Panc1 (cell line): ENCODE measurements around the gene CD72. TPM values are rescaled to one million over a fixed set of nuclear protein-coding genes. Genes with fewer than 3 reads are reported as not detected.

Source experiments
- ATAC-seq: fragments of 200-7000 bp; cut with Tn5 transposase; 2 replicates; pipeline ENCODE4 v1.9.1; 2020; ENCODE audit warnings: mild to moderate bottlenecking, moderate library complexity
- BruUV-seq: library from RNA; stranded (reverse); fragments of 400-500 nt; replicated peaks from 2 replicates; lab custom pipeline; 2021; lab: Mats Ljungman, UMichigan
- CTCF ChIA-PET: fragments of 300-600 bp; sonication (Branson Sonifier 250); formaldehyde crosslinking; loops from one replicate; lab custom pipeline; 2022; ENCODE audit warnings: antibody characterized with exemption; lab: Charles Lee
- POLR2A ChIA-PET: fragments of 300-600 bp; sonication (Branson Sonifier 250); formaldehyde crosslinking; loops from one replicate; lab custom pipeline; 2022; ENCODE audit warnings: antibody characterized with exemption; lab: Charles Lee
- DNase-seq: peaks from one replicate; pipeline ENCODE4 v3.0.0-alpha.2; 2010; ENCODE audit warnings: low read depth, low spot score
- H3K27ac ChIP-seq: 2 replicates; pipeline ENCODE4 v1.5.1; 2011; ENCODE audit warnings: mild to moderate bottlenecking, low read length, inconsistent platforms
- H3K27me3 ChIP-seq: fragments of 200-500 bp; sonication (Bioruptor generic); 2 replicates; pipeline ENCODE4 v1.6.0; 2014; ENCODE audit warnings: low read length, inconsistent platforms; ENCODE audit not compliant: control insufficient read depth, insufficient read depth
- H3K36me3 ChIP-seq: fragments of 200-500 bp; sonication (Bioruptor generic); 2 replicates; pipeline ENCODE4 v1.5.1; 2014; ENCODE audit warnings: inconsistent platforms, mild to moderate bottlenecking, low read length, moderate library complexity; ENCODE audit not compliant: control insufficient read depth, insufficient read depth
- H3K4me1 ChIP-seq: 2 replicates; pipeline ENCODE4 v1.5.1; 2011; ENCODE audit warnings: inconsistent platforms, mild to moderate bottlenecking, low read length, moderate library complexity; ENCODE audit not compliant: control insufficient read depth, insufficient read depth
- H3K4me3 ChIP-seq, 2 experiments: 2 replicates each; pipeline ENCODE4 v1.5.1; 2011 to 2012; ENCODE audit warnings: low read depth in 2 of 2, low read length in 2 of 2, mild to moderate bottlenecking in 2 of 2, inconsistent platforms in 1 of 2, moderate library complexity in 1 of 2
- H3K9me3 ChIP-seq: fragments of 200-500 bp; sonication (Bioruptor generic); 2 replicates; pipeline ENCODE4 v1.5.1; 2014; ENCODE audit warnings: low read depth, mild to moderate bottlenecking, inconsistent platforms, low read length, moderate library complexity; ENCODE audit not compliant: control insufficient read depth, insufficient read depth
- CTCF ChIP-seq: fragments of 450-650 bp; IDR thresholded peaks from 2 replicates; pipeline ENCODE4 v1.5.1; 2017; ENCODE audit warnings: mild to moderate bottlenecking
- POLR2AphosphoS5 ChIP-seq: IDR thresholded peaks from 2 replicates; pipeline ENCODE4 v1.6.1; 2012; ENCODE audit warnings: mild to moderate bottlenecking, low read depth, low read length, moderate library complexity
- REST ChIP-seq, 2 experiments: IDR thresholded peaks; 2 replicates each; pipeline ENCODE4 v1.6.1; 2011 to 2012; ENCODE audit warnings: low read depth in 2 of 2, control low read depth in 1 of 2, low read length in 1 of 2, mild to moderate bottlenecking in 1 of 2, moderate library complexity in 1 of 2; ENCODE audit not compliant: insufficient read depth in 1 of 2
- SIN3A ChIP-seq: IDR thresholded peaks from 2 replicates; pipeline ENCODE4 v1.6.1; 2012; ENCODE audit warnings: low read depth, mild to moderate bottlenecking, low read length, moderate library complexity, borderline replicate concordance; ENCODE audit not compliant: insufficient read depth
- TCF7L2 ChIP-seq: IDR thresholded peaks from 2 replicates; pipeline ENCODE4 v1.6.1; 2011; ENCODE audit warnings: mild to moderate bottlenecking, low read depth, low read length, inconsistent platforms
- in situ Hi-C: cut with HindIII; loops from 2 replicates; pipeline ENCODE4 v1.10.0; 2016; ENCODE audit warnings: low sequenced_read_pairs, low pct_unique_long_range_greater_than_20kb
- intact Hi-C: fragments of 100-400 bp; cut with micrococcal nuclease; formaldehyde crosslinking; loops from one replicate; pipeline ENCODE4 v1.10.0; 2022; ENCODE audit not compliant: unreplicated experiment
- total RNA-seq: library from RNA; stranded (reverse); gene quantifications from one replicate; pipeline ENCODE4 v1.2.1, GENCODE V29; 2021; ENCODE audit not compliant: unreplicated experiment

Gene CD72
- total RNA-seq, 1 experiment from 2014 or later, result 0.72 TPM

GRCh38 chr9:35609001-35609819 lies 9.0 kb downstream of the CD72 start:
- no peaks in the 10 kb centered on the region for H3K9me3 ChIP-seq
- in situ Hi-C loops (no loop called here), intact Hi-C loops (loop anchor here (10.0 kb wide), 1 partner anchor 94 kb away; no protein-coding TSS in a partner anchor)
- BruUV-seq, result no TSS peak
- no peak for ATAC-seq
- no peak overlapping the region for H3K4me3 ChIP-seq
- no peak for TF ChIP-seq SIN3A
- no peak for TF ChIP-seq REST (IDR thresholded peaks at IDR 0.05; ENCODE audit: insufficient read depth in 1 of 2, low read depth in 2 of 2, low read length in 1 of 2)
- TF ChIP-seq POLR2AphosphoS5, result no peak
- no peak for TF ChIP-seq CTCF
- TF ChIP-seq TCF7L2, result no peak
- no peaks in the 10 kb centered on the region; the same call in 1 of the 2 replicates for H3K36me3 ChIP-seq
- ChIA-PET CTCF (interaction anchor here (0.6 to 0.7 kb wide), 3 partner anchors 9 to 477 kb away, joined by 3 read pairs; no protein-coding TSS in a partner anchor), POLR2A (no interaction called here)
- DNase-seq, result no peak
- no peak overlapping the region for H3K27ac ChIP-seq
- no peaks in the 10 kb centered on the region; the same call in 1 of the 2 replicates for H3K27me3 ChIP-seq
- H3K4me1 ChIP-seq, result peaks cover 9% of the 10 kb centered on the region

- intact Hi-C loops (loop anchor here (10.0 kb wide), 1 partner anchor 93 kb away; no protein-coding TSS in a partner anchor), in situ Hi-C loops (no loop called here)
- ATAC-seq (no peak), DNase-seq (no peak)
- Histone ChIP-seq H3K27ac (no peak overlapping the region), H3K36me3 (no peaks in the 10 kb centered on the region; the same call in 1 of the 2 replicates), H3K4me1 (peaks cover 14% of the 10 kb centered on the region), H3K9me3 (no peaks in the 10 kb centered on the region), H3K27me3 (no peaks in the 10 kb centered on the region; the same call in 1 of the 2 replicates), H3K4me3 (no peak overlapping the region)
- no peak for TF ChIP-seq REST (IDR thresholded peaks at IDR 0.05; ENCODE audit: insufficient read depth in 1 of 2, low read depth in 2 of 2, low read length in 1 of 2)
- no peak for TF ChIP-seq SIN3A
- no peak for TF ChIP-seq POLR2AphosphoS5
- no peak for TF ChIP-seq CTCF
- no peak for TF ChIP-seq TCF7L2
- CTCF ChIA-PET, result interaction anchor here (0.7 kb wide), 1 partner anchor 8 kb away, joined by 3 read pairs; no protein-coding TSS in a partner anchor
- POLR2A ChIA-PET, result interaction anchor here (0.5 to 0.6 kb wide), 2 partner anchors 44 to 196 kb away, joined by 4 read pairs; no protein-coding TSS in a partner anchor
- BruUV-seq, result no TSS peak
Observed at GRCh38 chr9:35608221-35608620, 10.0 kb downstream of the CD72 start.
